Tibial artery (tissue), 4 donors: ENCODE data around the gene BANP.
"Not testable (repeated sequence)": the region's sequence is repeated elsewhere in the genome, so short reads cannot be mapped to it uniquely, and the experiment has no call there.

ENCODE experiments used
- DNase-seq, 2 donors: peaks; one replicate each; pipeline ENCODE4 v3.0.0-alpha.2; 2019
- H3K27ac ChIP-seq, 2 donors: fragments of 200-600 bp; sonication (generic) in 1 of 2; 1 replicate in 1 of 2; 2 replicates in 1 of 2; pipeline ENCODE4 v1.5.1; 2018 to 2019; ENCODE audit warnings: mild to moderate bottlenecking in 1 of 2
- H3K27me3 ChIP-seq, 2 donors: fragments of 200-600 bp; sonication (generic) in 1 of 2; one replicate each; pipeline versions ENCODE4 v1.5.1 to v1.6.0; 2016 to 2019
- H3K36me3 ChIP-seq, 3 donors: fragments of 200-600 bp; sonication (generic) in 2 of 3; one replicate each; pipeline ENCODE4 v1.5.1; 2016 to 2019; ENCODE audit warnings: mild to moderate bottlenecking in 2 of 3
- H3K4me1 ChIP-seq, 4 donors: fragments of 200-600 bp; sonication (generic) in 2 of 4; 1 replicate in 3 of 4; 2 replicates in 1 of 4; pipeline ENCODE4 v1.5.1; 2016 to 2019
- H3K4me3 ChIP-seq, 2 donors: fragments of 200-600 bp; sonication (generic) in 1 of 2; 1 replicate in 1 of 2; 2 replicates in 1 of 2; pipeline ENCODE4 v1.5.1; 2018 to 2019; ENCODE audit warnings: mild to moderate bottlenecking in 2 of 2
- H3K9me3 ChIP-seq, 3 donors: fragments of 200-600 bp; sonication (generic) in 1 of 3; one replicate each; pipeline ENCODE4 v1.5.1; 2016 to 2019
- CTCF ChIP-seq, 2 experiments: fragments of 200-600 bp in 1 of 2; fragments of 450-650 bp in 1 of 2; IDR thresholded peaks; one replicate each; pipeline ENCODE4 v1.5.1; 2017 to 2019; ENCODE audit warnings: antibody characterized with exemption in 2 of 2, mild to moderate bottlenecking in 1 of 2, moderate library complexity in 1 of 2
- intact Hi-C: fragments of 100-400 bp; cut with DNase I; formaldehyde crosslinking; loops from one replicate; pipeline ENCODE4 v1.15.0; 2023; ENCODE audit warnings: low total_unique reads

The BANP gene

GRCh38 chr16:88072571-88073001 is 121.4 kb downstream of the BANP start:
- Histone ChIP-seq H3K9me3 (no peaks in the 10 kb centered on the region), H3K4me1 (no peaks in the 10 kb centered on the region), H3K27me3 (no peaks in the 10 kb centered on the region), H3K36me3 (peaks cover 37 to 96% (median 55%) of the 10 kb centered on the region in 3 donors), H3K4me3 (no peak overlapping the region), H3K27ac (no peak overlapping the region)
- DNase-seq: peak in 1 of 2 donors; percentile 59
- TF ChIP-seq CTCF (IDR thresholded peaks at IDR 0.05): no peak
- intact Hi-C loops: no loop called here

GRCh38 chr16:88073201-88073721 is 122.0 kb downstream of the BANP start:
- Histone ChIP-seq H3K9me3 (no peaks in the 10 kb centered on the region), H3K4me1 (no peaks in the 10 kb centered on the region), H3K4me3 (no peak overlapping the region), H3K27ac (no peak overlapping the region), H3K27me3 (no peaks in the 10 kb centered on the region), H3K36me3 (peaks cover 43 to 96% (median 58%) of the 10 kb centered on the region in 3 donors)
- no peak for DNase-seq
- intact Hi-C loops: no loop called here
- TF ChIP-seq CTCF (IDR thresholded peaks at IDR 0.05): no peak

GRCh38 chr16:88074041-88074440 is 122.8 kb downstream of the BANP start:
- Histone ChIP-seq H3K4me3 (no peak overlapping the region), H3K27ac (no peak overlapping the region), H3K36me3 (peaks cover 46 to 94% (median 58%) of the 10 kb centered on the region in 3 donors), H3K9me3 (no peaks in the 10 kb centered on the region), H3K4me1 (no peaks in the 10 kb centered on the region), H3K27me3 (no peaks in the 10 kb centered on the region)
- no peak for DNase-seq
- intact Hi-C loops: no loop called here
- TF ChIP-seq CTCF (IDR thresholded peaks at IDR 0.05): no peak

- Histone ChIP-seq H3K27ac (no peak overlapping the region), H3K27me3 (no peaks in the 10 kb centered on the region), H3K36me3 (peaks cover 31 to 71% (median 44%) of the 10 kb centered on the region in 3 donors), H3K9me3 (no peaks in the 10 kb centered on the region), H3K4me1 (no peaks in the 10 kb centered on the region), H3K4me3 (no peak overlapping the region)
- DNase-seq: peak in 1 of 2 donors; percentile 48
- intact Hi-C loops: no loop called here
- no peak for TF ChIP-seq CTCF (IDR thresholded peaks at IDR 0.05)
These were observed 125.1 kb downstream of the BANP start for GRCh38 chr16:88076211-88076931.

GRCh38 chr16:88076932-88077320 is 125.7 kb downstream of the BANP start:
- H3K9me3 ChIP-seq, intact Hi-C loops, H3K4me1 ChIP-seq, H3K27ac ChIP-seq, H3K4me3 ChIP-seq, DNase-seq, H3K27me3 ChIP-seq: not testable (repeated sequence)
- peaks cover 30 to 65% (median 39%) of the 10 kb centered on the region in 3 donors for H3K36me3 ChIP-seq

GRCh38 chr16:88077328-88078108 is 126.3 kb downstream of the BANP start:
- TF ChIP-seq CTCF (IDR thresholded peaks at IDR 0.05): no peak
- Histone ChIP-seq H3K4me1 (no peaks in the 10 kb centered on the region), H3K4me3 (no peak overlapping the region), H3K36me3 (peaks cover 24 to 62% (median 33%) of the 10 kb centered on the region in 3 donors), H3K27ac (no peak overlapping the region), H3K9me3 (no peaks in the 10 kb centered on the region), H3K27me3 (no peaks in the 10 kb centered on the region)
- peak in 1 of 2 donors; percentile 25 for DNase-seq
- intact Hi-C loops: no loop called here
